Measurements from ENCODE around the gene SLC26A6. TPM values are rescaled to one million over a fixed set of nuclear protein-coding genes. Genes with fewer than 3 reads are reported as not detected.

The SLC26A6 gene
- polyA plus RNA-seq, 1 donor (not counting 4 experiments of a cell fraction or from before 2014, with no cell fraction given): 24.9 TPM

GRCh38 chr3:48623851-48624547 lies 11.3 kb downstream of the SLC26A6 start:
- Histone ChIP-seq H3K4me3 (ENCODE audit: control insufficient read depth in 2 of 3, extremely low read depth in 1 of 3, insufficient read depth in 2 of 3, low read depth in 1 of 3, low read length in 3 of 3) (no peak overlapping the region), H2AFZ (ENCODE audit: control insufficient read depth, low read length) (no peak overlapping the region), H3K27me3 (ENCODE audit: control insufficient read depth, extremely low read depth, insufficient read depth, low read length) (no peaks in the 10 kb centered on the region), H3K4me2 (ENCODE audit: control insufficient read depth, extremely low read depth, insufficient read depth, low read depth, low read length) (no peak overlapping the region), H4K20me1 (ENCODE audit: control insufficient read depth, extremely low read depth, insufficient read depth, low read length) (no peaks in the 10 kb centered on the region), H3K9me1 (ENCODE audit: control insufficient read depth, extremely low read depth, insufficient read depth, low read length) (no peaks in the 10 kb centered on the region), H3K9ac (ENCODE audit: control insufficient read depth, extremely low read depth, insufficient read depth, low read length) (no peak overlapping the region), H3K4me1 (ENCODE audit: control insufficient read depth, extremely low read depth, insufficient read depth, low read length) (no peaks in the 10 kb centered on the region), H3K27ac (ENCODE audit: control insufficient read depth, insufficient read depth, low read length) (no peak overlapping the region), H3K79me2 (ENCODE audit: control insufficient read depth, insufficient read depth, low read length) (no peaks in the 10 kb centered on the region), H3K9me3 (ENCODE audit: control insufficient read depth, low read depth, low read length) (no peaks in the 10 kb centered on the region), H3K36me3 (ENCODE audit: control insufficient read depth in 2 of 2, extremely low read depth in 1 of 2, insufficient read depth in 2 of 2, low read length in 2 of 2) (peaks cover 24 to 26% of the 10 kb centered on the region in 2 experiments)
- TF ChIP-seq CTCF (optimal IDR thresholded peaks at IDR 0.05 in 1 of 3, IDR thresholded peaks at IDR 0.05 in 1 of 3, conservative IDR thresholded peaks at IDR 0.05 in 1 of 3; ENCODE audit: extremely low read depth in 1 of 3, insufficient read depth in 2 of 3, low read length in 3 of 3): no peak
- no peak for TF ChIP-seq EZH2 (IDR thresholded peaks at IDR 0.05; ENCODE audit: low read length)
- no peak for FAIRE-seq
- no peak for DNase-seq (ENCODE audit: low read depth, low spot score)
- dilution Hi-C loops (cut with MboI; ENCODE audit: extremely low pct_ligation_motif_present, low sequenced_read_pairs): no loop called here

- no peaks in the 10 kb centered on the region for H3K79me2 ChIP-seq (ENCODE audit: control insufficient read depth, insufficient read depth, low read length)
- no peaks in the 10 kb centered on the region for H3K9me1 ChIP-seq (ENCODE audit: control insufficient read depth, extremely low read depth, insufficient read depth, low read length)
- TF ChIP-seq CTCF (optimal IDR thresholded peaks at IDR 0.05 in 1 of 3, IDR thresholded peaks at IDR 0.05 in 1 of 3, conservative IDR thresholded peaks at IDR 0.05 in 1 of 3; ENCODE audit: extremely low read depth in 1 of 3, insufficient read depth in 2 of 3, low read length in 3 of 3): no peak
- no peak for TF ChIP-seq EZH2 (IDR thresholded peaks at IDR 0.05; ENCODE audit: low read length)
- H3K4me2 ChIP-seq (ENCODE audit: control insufficient read depth, extremely low read depth, insufficient read depth, low read depth, low read length): no peak within 1 kb of the TSS
- H2AFZ ChIP-seq (ENCODE audit: control insufficient read depth, low read length): no peak within 1 kb of the TSS
- H3K9me3 ChIP-seq (ENCODE audit: control insufficient read depth, low read depth, low read length): peaks cover 6% of the 10 kb centered on the region
- H3K4me1 ChIP-seq (ENCODE audit: control insufficient read depth, extremely low read depth, insufficient read depth, low read length): no peaks in the 10 kb centered on the region
- DNase-seq (ENCODE audit: low read depth, low spot score) (no peak), FAIRE-seq (no peak)
- H3K36me3 ChIP-seq (ENCODE audit: control insufficient read depth in 2 of 2, extremely low read depth in 1 of 2, insufficient read depth in 2 of 2, low read length in 2 of 2): peaks cover 9 to 13% of the 10 kb centered on the region in 2 experiments
- no peak within 1 kb of the TSS for H3K27ac ChIP-seq (ENCODE audit: control insufficient read depth, insufficient read depth, low read length)
- H3K4me3 ChIP-seq (ENCODE audit: control insufficient read depth in 2 of 3, extremely low read depth in 1 of 3, insufficient read depth in 2 of 3, low read depth in 1 of 3, low read length in 3 of 3): no peak within 1 kb of the TSS
- no peak within 1 kb of the TSS for H3K9ac ChIP-seq (ENCODE audit: control insufficient read depth, extremely low read depth, insufficient read depth, low read length)
- dilution Hi-C loops (cut with MboI; ENCODE audit: extremely low pct_ligation_motif_present, low sequenced_read_pairs): no loop called here
- no peaks in the 10 kb centered on the region for H4K20me1 ChIP-seq (ENCODE audit: control insufficient read depth, extremely low read depth, insufficient read depth, low read length)
- no peaks in the 10 kb centered on the region for H3K27me3 ChIP-seq (ENCODE audit: control insufficient read depth, extremely low read depth, insufficient read depth, low read length)
Measured at GRCh38 chr3:48621461-48621869, 13.8 kb downstream of the SLC26A6 start, which contains the start of gene TMEM89. Gene TMEM89 (minus strand): TSS chr3:48621769. CDS start chr3:48621756, 13 bp downstream.

All from keratinocyte (primary cell).